Right hindlimb (tissue), 1 donor: ENCODE results near the gene MBD4.
A peak's percentile ranks its signal among the peaks of the same experiment; 100 is the strongest.
"Not testable (repeated sequence)": the region's sequence is repeated elsewhere in the genome, so short reads cannot be mapped to it uniquely, and the experiment has no call there.

ENCODE experiments used
- DNase-seq: peaks from one replicate; pipeline ENCODE4 v3.0.0-alpha.2; 2018

Gene MBD4

DNA sequence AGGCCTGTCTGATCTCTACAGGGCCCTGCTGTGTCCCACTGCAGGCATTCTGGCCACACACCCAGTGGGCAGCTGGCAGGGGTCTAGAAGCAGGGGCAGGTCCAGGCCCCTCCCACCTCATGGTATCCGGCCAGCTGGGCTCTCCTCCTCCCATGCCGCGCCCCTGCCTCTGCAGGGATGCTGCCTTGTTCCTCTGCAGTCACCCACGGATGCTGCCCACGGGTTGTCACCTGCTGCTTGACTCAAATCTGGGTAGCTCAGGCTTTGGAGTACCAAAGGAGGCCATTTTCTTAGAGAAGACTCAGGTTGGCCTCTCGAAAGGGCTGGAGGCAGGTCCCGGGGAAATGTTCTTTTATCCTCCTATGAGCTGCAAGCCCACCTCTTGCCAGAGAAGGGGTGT is 36.3 kb downstream of the MBD4 start:
- no peak for DNase-seq

DNA sequence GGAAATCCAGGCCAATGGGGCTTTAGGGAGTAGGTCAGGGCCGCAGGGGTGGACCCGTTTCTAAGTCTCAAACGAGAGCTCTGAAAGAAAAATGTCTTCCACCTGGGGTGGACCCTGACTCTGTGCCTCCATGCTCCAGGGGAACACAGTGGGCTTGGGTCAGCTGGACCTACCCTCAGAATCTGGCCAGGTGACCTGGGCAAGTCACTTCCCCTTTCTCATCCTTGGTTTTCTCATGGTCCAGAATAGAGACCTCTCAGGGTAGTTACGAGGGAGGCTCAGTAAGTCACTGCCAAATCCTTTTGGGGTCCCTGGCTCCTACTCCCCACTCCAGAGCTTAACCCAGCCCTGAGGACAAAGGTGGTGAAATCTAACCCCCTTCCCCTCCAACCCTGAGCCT is 37.1 kb downstream of the MBD4 start:
- no peak for DNase-seq

GRCh38 chr3:129402210-129402609 is 37.5 kb downstream of the MBD4 start:
- DNase-seq: no peak

DNA sequence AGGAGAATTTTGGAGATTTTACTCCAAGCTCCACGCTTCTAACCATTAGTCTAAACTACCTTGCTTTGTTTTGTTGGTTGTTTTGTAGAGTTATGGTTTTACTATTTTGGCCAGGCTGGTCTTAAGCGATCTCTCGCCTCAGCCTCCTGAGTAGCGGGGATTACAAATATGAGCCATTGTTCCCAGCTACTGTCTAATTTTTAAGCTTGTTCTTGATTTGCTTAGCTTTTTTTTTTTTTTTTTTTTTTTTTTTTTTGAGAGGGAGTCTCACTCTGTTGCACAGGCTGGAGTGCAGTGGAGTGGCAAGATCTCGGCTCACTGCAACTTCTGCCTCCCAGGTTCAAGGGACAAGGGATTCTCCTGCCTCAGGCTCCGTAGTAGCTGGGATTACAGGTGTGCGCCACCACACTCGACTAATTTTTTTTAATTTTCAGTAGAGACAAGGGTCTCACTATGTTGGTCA is 39.8 kb downstream of the MBD4 start:
- DNase-seq: no peak

- peak; percentile 92 for DNase-seq
Measured at GRCh38 chr3:129399145-129399894, 40.4 kb downstream of the MBD4 start.

DNA sequence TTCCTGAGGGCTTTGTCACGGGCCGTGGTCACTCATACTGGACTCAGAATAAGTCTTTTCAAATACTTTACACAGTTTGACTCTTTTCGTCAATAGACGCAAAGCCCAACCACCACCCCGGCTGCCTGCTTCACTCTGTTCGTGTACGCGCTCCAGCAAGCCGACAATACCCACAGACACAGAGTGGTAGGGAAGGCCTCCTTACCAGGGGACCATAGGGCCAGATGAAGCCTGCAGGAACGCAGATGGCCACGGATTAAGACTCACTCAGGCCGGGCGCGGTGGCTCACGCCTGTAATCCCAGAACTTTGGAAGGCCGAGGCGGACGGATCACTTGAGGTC is 41.0 kb downstream of the MBD4 start:
- no peak for DNase-seq

- DNase-seq: not testable (repeated sequence)
Measured at GRCh38 chr3:129393760-129394564, 45.8 kb downstream of the MBD4 start.

- DNase-seq: no peak
Measured at GRCh38 chr3:129393271-129393670, 46.5 kb downstream of the MBD4 start.

- DNase-seq: not testable (repeated sequence)
Measured at GRCh38 chr3:129392106-129392887, 47.5 kb downstream of the MBD4 start.

GRCh38 chr3:129391583-129391982 is 48.2 kb downstream of the MBD4 start:
- DNase-seq: not testable (repeated sequence)

- no peak for DNase-seq
Measured at GRCh38 chr3:129389572-129389937, 50.2 kb downstream of the MBD4 start.

DNA sequence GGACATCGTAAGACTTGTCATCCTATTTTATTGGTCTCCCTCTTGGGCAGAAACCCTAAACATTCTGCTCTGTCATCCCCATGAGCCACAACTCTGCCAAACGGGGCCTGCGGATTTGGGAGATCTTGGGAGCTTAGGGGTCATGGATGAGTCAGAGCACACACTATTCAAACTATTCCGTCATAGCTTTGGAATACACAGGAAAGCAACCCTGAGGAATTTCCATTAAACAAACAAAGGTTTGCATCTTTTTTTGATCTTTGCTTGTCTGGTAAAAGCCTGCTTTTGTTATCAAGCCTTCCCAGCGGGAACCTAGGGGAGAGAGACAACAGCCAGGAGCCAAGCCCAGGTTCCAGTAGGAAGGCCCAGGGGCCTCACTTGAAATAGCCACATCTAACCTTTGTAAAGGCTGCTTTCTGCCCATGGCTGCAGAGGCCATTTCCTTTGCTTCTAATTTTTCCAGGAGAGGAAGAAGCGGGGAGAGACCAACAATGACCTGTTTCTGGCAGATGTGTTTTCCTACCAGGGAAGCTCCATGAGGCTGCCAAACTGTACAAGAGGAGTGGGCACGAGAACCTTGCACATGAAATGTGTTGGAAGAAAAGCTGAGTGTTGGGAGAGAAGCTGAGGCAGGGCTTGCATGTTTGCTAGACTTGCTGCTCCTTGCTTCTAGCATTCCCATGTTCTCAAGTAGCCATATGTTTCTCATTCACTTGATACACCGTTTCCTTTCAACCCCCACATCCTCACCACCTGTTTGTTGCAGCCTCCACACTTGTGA is 50.8 kb downstream of the MBD4 start:
- DNase-seq: not testable (repeated sequence)

- no peak for DNase-seq
Measured at GRCh38 chr3:129387487-129387886, 52.3 kb downstream of the MBD4 start.

DNA sequence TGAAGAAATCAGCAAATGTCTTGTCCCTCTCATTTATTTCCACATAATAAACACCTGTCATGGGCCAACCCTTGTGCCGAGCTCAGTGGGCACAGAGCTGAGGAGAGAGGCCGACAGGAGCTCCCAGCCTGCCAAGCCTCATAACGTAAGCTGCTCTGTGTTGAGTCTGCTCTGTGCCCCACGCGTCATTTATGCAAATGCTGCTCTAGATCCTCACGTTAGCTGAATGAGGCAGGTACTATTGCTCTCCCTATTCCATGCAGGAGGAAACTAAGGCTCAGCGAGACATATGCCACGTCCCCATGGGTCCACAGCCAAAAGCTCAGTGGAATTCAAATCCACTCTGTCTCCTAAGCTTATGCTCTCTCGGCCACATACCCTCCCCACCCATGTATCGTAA is 52.8 kb downstream of the MBD4 start:
- DNase-seq: no peak

DNA sequence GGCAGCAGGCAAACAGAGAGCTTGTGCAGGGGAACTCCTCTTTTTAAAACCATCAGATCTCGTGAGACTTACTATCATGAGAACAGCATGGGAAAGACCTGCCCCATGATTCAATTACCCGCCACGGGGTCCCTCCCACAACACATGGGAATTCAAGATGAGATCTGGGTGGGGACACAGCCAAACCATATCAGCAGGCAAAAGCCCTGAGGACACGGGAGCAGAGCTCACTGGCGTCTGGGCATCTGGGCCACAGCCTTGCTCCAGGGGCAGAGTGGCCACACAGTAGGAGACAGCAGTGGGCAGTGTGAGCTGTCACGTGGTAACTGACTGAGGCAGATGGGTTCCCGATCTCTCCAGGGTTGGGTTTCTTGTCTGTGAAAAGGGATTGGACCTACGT is 54.2 kb downstream of the MBD4 start:
- DNase-seq: not testable (repeated sequence)

GRCh38 chr3:129384594-129385323 is 55.0 kb downstream of the MBD4 start:
- no peak for DNase-seq

DNA sequence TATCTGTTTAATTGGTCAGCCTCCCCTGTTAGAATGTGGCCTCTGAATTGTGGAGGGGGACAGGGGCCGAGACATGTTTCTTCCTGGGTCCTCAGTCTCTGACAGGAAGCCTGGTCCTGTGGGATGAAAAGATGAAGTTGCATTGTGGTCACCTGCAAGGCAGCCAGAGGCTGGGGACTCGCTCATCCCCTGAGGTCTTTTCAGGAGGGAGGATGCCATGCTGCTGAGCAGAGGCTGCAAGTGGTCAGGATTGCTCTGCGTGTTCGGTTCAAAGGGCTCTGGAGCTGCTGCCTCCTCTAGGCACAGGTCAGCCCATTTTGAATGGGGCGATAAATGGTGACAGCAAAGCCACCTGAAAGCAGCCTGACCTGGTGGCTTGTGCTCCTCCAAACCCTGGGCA is 55.6 kb downstream of the MBD4 start:
- not testable (repeated sequence) for DNase-seq

DNA sequence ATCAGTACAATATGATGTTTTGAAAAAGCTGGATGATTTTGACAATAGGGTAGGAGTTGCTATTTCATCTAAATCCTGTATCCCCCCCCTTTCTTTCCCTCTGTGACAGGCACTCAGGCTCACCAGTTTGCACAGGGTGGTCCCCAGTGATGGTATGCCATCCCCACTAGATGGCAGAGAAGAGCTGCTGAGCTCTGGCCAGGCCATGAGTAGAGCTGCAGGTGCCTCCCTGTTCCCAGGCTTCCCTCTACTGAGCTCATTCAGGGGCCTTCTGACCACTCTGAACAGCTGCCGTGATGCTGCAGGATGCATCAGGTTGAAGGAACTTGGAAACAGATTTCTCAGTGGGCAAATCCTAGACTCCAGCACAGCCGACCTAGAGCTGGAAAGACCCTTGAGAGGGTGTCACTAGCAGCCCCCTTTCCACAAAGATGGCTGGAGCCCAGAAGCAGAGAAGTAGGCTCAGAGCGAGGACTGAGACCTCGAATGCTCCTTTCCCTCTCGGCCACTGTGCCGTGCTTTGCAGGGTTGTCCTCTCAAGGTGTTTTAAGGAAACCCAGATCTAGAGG is 56.4 kb downstream of the MBD4 start:
- peak; percentile 70 for DNase-seq

DNA sequence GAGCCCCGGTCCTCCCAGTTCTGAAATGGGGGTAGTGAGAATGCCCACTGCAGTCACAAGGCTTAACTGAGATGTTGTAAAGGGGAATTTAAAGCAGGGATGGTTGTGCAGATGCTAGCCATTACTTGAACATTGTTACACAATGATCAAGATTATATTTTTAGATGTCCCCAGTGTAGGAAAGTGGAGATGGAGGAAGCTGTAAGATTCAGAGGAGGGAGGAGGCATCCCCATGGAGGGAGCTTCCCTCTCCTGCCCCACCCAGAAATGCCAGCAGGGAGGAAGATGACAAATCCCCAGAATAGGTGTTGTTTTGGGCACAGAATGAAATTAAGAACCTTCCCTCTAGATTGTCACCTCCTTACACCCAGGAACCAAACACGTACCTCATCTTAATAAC is 57.4 kb downstream of the MBD4 start:
- no peak for DNase-seq
